HG02938 (cell line): ENCODE results near the gene MRPL44.
A peak's percentile ranks its signal among the peaks of the same experiment; 100 is the strongest.

ENCODE experiments used
- ATAC-seq: cut with Tn5 transposase; IDR thresholded peaks from one replicate; pipeline ENCODE4 v1.9.1; 2021; ENCODE audit warnings: mild to moderate bottlenecking, moderate library complexity; ENCODE audit not compliant: unreplicated experiment

MRPL44 gene

DNA sequence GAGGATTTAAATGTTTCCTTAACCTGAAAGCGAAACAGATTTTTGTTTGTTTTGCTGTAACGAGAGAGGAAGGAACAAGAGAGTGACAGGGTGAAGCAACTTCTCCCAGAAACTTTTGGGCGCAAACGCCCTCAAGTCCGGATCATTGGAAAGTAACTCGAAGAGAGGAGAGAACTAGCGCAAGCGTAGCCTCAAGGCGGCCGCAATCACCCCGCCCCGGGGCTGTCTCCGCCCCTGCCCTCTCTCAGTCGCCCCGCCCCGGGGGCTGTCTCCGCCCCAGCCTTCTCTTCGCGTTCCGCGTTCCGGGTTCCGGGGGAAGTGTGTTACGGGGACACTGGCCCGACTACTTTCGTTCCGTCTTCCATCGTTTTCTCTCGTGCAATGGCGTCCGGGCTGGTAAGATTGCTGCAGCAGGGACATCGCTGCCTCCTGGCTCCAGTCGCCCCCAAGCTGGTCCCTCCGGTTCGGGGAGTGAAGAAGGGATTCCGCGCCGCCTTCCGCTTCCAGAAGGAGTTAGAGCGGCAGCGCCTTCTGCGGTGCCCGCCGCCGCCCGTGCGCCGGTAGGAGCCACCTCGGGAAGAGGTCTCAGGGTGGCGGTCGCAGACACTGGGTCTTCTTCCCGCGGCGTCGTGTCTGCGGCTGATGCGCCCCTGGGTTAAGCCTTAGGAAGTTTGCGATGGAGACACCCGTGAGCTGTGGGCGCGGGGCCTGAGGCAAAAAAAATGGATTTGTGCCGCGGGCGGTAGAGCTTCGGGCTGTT, at the start of gene MRPL44:
Gene MRPL44 (plus strand): TSS at position 372 of the 760 bp plus-strand sequence. CDS start 10 bp downstream, at position 382.
- ATAC-seq, result peak; percentile 88

DNA sequence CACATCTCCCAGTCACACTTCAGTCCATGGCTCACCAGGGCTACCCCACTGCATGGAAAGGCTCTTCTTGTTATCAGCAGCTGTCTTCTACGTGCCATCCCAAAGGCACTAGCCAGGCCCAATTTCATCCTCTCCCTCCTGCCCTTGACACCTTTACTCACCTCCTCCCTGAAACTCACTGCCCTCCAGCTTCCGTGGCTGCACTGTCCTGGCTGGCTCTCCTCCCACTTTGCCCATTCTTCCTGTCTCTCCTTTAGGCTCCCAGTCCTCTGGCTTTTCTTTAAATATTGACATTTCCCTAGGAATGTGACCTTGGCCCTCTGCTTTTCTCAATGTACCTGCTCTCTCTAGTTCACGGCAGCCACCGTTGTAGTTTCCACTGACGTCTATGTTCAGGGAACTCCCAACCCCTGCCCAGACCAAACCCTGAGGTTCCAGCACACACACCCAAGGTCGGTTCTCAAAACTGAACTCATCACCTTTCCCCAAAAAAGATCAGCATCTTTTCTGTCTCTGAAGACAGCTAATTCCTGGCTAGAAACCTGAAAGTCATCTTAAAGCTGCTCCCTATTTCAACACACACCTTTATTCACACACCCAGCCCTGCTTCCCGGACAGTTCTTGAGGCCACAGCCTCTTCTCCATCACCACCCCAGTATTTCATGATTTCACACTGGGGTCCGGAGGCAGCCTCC, 48.8 kb upstream of the MRPL44 start:
- no peak for ATAC-seq

DNA sequence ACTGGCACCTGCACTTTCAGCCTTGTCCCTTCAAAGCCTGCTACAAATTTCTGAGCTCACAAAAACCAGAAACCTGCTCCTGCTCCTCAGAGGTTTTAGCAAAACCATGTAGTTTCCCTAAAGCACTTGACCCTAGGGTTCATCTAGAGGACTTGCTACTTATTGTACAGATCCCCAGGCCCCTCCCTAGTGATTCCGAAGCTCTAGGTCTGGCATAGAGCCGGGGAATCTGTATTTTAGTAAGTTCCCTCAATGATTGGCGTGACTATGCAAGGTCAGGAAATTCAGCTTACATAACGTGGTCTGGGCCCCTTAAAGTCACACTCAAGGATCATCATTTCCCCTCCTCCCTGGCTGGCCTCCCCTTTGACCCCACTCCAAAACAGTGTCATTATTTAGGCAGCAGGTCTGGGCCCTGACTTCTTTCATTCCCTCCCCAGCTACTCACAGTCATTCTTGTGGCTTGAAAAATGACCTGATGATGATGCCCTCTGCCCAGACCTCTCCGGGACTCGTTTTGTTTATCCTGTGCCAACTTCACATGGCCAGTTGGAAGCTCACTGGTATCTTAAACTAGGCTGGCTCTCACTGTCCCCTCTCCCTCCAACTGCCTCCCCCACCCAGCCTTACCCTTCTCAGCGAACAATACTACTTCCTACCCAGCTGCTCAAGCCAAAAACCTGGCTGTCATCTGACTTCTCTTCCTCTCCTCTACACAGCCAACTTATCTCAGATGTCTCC, 48.1 kb upstream of the MRPL44 start:
- no peak for ATAC-seq

DNA sequence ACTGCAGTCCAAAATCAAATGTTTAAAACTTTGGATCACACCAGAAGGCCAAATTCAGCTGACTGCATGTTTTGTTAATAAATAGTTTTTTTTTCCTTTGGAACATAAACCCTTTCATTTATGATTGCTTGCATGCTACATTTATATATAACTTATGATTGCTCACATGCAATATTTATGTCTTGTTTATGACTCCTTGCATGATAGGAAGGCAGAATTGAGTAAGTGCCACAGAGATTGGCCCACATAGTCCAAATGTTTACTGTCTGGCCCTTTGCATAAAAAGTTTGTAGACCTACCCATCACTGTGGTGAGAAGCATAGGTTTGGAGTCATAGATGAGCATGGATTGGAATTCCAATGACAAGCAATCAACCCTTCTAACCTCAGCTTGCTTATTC, 42.9 kb upstream of the MRPL44 start:
- no peak for ATAC-seq

DNA sequence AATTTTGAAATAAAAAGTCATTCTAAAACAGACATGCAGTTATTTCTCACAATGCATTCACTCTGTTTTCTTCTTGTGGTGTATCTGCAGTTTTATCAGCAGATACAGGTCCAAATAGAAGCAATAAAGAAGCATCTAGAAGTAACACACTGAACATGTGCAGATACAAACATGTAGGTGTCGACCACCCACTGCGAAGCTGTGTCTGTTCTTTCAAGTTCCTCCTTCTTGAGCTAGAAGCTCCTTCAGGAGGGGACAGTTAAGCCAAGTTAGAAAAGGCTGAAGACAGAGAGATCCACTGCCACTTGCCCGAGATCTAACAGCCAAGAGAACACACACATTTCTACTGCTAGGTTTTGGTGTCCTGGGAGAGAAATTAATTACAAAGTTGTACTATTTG, 42.2 kb upstream of the MRPL44 start:
- no peak for ATAC-seq

DNA sequence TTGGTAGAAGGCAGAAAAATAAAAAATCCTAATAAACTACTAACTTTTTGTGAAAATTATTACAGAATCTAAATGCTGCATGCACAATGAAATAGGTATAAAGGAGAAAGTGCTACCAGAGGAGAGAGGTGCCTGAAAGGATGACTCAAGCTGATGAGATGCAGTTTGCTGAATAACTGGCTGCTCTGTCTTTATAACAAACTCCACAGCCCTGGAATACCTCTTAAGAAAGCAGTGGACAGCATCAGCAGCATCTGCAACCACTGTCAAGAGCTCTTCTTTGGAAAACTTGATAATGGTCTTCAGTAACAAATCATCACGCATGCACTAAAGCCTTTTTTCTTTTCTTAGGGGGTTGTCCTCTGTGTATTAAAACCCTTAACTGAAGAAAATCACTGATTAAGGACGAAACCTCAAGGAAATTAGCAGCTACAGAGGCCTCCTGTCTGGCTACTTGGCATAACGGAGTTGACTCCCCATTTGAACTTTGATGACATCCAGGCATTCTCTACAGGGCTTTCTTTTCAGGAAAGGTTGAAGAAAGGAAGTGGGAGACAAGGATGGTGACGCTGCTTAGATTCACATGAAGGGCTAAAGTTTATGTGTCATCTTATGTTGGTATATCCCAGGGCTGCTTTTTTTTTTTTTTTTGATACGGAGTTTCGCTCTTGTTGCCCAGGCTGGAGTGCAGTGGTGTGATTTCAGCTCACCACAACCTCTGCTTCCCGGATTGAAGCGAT, 40.9 kb upstream of the MRPL44 start:
- ATAC-seq, result no peak

DNA sequence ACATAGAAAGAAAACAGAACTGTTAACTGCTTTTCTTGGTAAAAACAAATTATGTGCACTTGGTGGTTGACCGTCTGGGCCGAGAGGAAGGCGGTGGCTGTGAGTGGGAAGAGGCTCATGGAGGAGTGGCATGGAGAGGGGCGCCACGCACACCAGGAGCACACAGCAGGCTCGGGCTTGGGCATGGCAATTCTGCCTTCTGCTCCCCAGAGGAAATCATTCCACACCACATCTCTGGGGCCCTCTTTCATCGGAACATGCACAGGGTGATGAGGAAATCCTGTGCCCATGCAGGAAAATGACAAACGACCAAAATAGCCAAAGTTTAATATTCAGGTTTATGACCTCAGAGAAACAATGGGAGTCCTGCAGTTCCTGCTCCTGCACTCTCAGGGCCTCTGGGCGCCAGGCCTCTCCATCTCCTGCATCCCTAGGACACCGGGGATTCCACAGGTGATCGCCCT, 38.6 kb upstream of the MRPL44 start:
- no peak for ATAC-seq

DNA sequence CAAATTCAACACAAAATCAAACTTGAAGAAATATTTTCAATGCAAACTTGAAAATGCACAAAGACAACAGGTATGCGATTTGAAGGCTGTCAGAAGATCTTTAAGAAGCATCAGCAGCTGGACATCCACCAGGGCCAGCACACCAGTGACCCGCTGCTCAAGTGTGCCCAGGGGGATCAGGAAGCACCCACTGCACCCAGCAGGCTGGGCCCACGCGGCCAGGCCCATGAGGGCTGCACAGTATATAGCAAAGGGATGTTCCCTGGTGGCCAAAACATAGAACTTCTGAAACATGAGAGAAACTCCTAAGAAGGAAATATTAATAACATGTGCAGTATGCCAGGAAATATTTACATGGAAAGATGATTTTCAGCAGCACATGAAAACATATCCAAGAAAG, 37.2 kb upstream of the MRPL44 start:
- ATAC-seq, result no peak

DNA sequence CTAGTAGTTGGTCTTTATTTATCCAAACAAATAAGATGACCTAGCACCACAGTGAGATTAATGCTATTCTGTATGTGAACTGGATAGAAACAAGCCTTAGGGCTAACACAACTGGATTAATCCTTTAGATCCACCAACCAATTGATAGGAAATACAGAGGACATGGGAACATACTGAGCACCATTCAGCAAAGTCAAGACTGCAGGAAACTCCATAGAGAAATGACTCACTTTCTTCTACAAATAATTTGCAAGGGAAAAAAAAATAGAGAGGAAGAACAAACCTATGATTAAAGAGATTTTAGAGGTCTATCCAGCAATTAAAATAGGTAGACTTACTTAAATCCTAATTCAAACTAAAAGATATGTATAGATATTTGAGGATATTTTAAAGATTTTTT, 36.1 kb upstream of the MRPL44 start:
- ATAC-seq, result no peak

DNA sequence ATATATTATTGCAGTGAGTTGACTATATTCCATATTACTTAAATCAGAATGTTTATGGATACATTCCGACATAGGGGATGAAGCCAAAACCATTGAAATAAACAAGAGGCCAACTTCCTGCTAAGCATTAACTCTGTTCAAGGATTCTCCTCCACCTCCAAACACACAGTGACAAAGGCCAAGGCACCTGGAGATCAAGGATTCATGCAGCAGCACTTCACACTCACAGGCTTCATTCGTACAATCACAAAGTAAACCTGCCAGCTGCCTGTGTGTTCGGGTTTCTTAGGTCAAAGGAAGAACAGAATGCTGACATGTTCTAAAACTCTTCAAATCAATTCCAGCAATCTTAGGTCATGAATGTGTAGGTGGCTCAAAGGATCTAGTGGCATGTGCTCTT, 35.0 kb upstream of the MRPL44 start:
- ATAC-seq, result no peak

DNA sequence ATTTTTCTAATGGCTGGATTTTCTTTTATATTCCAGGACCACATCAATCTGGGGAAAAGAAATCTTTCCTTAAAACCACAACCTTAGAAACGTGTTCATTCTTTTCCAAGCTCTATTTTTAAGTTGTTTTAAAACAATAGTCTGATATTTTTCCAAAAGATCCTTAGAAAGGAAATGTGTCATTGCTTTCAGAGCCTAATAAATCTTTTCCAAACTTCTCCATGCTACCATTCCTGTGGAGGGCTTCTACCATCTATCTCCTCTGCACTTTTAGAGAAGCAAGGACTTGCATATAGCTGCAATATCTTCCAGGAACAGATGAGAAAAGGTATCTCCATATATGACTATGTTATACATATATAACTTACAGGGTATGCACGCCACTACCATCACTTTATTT, 33.3 kb upstream of the MRPL44 start:
- no peak for ATAC-seq

DNA sequence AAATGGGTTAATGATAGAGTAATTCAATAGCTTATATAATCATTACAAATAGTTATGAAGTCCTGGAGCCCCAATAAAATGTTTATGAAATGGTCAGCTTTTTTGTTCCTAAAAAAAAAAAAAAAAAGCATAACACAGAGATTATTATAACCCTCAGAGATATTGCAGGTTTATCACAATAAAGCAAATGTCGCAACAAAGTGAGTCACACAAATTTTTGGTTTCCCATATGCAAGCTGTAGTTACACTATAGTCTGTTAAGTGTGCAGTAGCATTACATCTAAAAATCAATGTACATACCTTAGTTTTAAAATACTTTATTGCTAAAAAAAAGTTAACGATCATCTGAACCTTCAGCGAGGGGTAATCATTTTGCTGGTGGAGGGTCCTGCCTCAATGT, 32.2 kb upstream of the MRPL44 start:
- no peak for ATAC-seq

DNA sequence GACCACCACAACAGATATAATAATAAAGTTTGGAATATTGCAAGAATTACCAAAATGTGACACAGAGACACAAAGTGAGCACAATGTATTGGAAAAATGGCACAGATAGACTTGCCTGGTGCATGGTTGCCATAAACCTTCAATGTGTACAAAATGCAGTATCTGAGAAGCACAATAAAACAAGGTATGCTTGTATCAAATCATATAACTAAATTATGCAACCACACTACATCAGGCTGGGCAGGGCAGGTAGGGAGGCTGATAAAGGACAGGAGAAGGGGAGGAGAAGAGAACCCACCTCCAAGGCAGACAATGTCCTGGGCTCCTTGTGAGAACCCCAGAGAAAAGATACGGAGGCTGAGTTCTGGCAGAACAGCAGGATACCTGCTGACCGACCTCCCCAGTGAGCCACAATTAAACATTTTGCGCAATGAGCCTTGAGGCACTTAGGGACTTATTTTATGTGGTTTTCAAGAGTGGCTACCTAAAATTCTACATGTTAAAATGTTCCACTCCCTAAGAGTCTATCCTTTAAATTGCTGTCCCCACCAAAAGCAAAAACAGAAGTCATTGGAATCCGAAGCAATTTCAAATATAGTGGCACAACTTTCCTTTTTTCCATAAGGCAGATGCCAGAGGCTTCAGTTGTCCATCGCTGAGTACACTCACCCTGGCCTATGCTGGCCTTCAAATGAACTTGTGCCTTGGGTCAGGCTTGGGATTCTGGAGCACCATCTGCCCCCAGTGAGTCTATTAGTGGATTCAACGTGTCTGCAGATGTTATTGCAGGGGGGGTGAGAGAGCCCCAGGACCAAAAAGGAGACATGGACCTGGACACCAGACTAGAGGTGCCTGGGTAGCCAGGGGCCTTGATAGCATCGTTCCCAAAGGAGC, 28.9 kb upstream of the MRPL44 start:
- ATAC-seq, result no peak

DNA sequence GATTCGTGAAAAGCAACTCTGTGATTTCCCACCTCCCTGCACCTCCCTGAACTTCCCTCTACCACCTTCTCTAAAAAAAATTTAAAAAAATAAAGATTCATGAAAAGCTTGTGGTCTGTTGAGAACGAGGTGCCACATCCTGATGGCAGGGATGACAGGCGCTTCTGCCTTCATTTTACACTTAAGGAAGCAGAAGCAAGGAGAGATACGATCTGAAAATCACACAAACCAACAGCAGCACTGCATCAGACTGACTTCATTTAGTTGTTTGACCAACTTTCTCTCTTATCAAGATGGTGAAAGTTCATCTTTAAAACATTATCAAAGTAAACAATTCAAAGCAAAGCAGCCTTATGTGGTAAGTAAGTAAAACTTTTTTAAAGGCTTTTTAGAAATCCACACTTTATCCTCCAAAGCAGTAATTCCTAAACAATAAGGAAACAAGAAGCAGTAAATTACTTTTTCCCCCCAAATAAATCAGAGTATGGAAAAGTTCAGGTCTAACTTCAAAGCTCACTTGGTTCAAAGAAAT, 27.6 kb upstream of the MRPL44 start:
- no peak for ATAC-seq

DNA sequence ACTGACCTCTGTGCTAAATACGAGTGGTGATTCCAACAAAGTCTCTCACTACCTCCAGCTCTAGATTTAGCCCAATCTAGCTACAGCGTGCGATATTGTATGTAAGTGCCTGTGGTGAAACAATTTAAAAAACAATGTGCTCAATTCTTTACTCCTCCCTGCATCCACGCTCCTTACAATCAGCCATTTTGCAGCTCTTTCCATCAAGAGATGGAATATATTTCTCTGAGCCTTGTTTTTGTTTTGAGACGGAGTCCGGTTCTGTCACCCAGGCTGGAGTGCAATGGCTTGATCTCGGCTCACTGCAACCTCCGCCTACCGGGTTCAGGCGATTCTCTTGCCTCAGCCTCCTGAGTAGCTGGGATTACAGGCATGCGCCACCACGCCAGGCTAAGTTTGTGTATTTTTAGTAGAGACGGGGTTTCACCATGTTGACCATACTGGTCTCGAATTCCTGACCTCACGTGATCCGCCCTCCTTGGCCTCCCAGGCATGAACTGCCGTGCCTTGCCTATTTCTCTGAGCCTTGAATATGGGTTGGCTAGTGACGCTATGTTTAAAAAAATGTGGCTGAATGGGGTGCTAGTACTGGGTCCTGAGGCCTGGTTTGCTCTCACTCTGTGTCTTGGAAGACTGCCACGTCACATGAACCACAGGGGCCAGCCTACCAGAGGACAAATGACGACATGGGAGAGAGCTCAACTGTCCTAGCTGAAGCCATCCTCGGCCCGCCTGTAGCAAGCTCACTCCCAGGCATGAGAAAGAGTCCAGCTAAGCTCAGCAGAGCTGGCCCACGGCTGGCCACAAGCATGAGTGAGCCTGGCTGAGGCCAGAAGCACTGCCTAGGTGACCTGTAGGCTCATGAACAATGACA, 26.9 kb upstream of the MRPL44 start:
- ATAC-seq, result no peak

DNA sequence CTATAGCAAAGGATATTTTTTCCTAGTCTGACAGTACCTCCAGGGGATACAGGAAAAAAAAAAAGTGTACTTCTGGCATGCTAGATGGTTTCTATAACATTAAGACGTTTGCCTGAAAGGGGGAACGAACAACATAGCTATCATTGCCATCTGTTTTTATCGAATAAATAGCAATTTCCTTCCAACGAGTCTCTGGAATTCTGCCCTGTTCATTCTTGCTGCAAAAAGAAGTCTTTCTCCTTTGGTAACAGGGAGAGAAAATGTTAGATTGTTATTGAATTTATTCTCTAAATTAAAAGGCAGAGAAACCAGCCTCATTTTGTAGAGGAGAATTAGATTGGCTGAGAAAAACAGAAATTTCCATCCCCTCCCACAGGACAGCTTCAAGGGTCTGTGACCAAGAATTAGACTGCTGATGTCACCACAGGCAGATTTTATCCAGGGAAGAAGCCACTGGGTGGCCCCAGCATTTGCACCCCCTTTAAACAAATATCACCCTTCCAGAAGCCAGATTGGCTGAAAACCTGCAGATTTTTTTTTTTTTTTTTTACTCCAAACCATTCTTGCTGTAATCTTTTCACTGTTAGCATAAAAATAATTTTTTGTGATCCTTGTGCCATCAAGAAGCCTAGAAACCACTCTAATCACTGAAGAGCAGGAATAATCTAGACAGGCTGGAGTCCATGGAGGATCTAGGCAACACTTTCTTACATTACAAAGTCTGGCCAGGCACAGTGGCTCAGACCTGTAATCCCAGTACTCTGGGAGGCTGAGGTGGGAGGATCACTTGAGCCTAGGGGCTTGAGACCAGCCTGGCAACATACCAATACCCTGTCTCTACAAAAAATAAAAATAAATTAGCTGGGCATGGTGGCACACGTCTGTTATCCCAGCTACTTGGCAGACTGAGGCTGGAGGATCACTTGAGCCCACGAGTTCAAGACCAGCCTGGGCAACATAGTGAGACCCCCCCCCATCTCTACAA, 24.2 kb upstream of the MRPL44 start:
- ATAC-seq, result no peak

DNA sequence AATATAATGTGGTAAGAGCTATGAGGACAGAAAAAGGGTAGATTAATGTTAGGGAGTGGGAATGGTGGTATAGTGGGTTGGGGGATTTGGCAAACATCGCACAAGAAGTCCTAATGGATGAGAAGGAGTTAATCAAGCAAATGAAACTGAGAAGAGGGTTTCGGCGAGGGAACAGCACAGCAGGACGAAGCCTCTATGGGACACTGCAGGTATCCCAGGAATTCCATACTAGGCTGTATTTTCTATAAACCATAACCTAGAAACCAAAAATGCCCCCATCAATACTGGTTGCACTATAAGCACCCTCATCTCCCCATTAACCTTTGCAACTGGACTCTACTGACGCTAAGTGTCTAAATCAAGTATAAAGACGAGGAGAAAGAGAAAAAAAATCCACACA, 22.4 kb upstream of the MRPL44 start:
- no peak for ATAC-seq
